Activated naive CD4-positive, alpha-beta T cell treated with anti-CD3 and anti-CD28 coated beads, Interleukin-2, amount 50 U/mL, for 24 hours (primary cell): ENCODE data around the gene GJB1.
"Not testable (repeated sequence)": the region's sequence is repeated elsewhere in the genome, so short reads cannot be mapped to it uniquely, and the experiment has no call there.

Experiments used
- H3K27ac Mint-ChIP-seq: one replicate; pipeline ENCODE4 v1.8.0; 2021; ENCODE audit warnings: mild to moderate bottlenecking, mixed read lengths
- H3K27me3 Mint-ChIP-seq: one replicate; pipeline ENCODE4 v1.8.0; 2021; ENCODE audit warnings: mixed read lengths
- H3K36me3 Mint-ChIP-seq: one replicate; pipeline ENCODE4 v1.8.0; 2021; ENCODE audit warnings: mixed read lengths
- H3K4me1 Mint-ChIP-seq: one replicate; pipeline ENCODE4 v1.8.0; 2021; ENCODE audit warnings: mixed read lengths
- H3K4me3 Mint-ChIP-seq: one replicate; pipeline ENCODE4 v1.8.0; 2021; ENCODE audit warnings: mild to moderate bottlenecking, mixed read lengths
- H3K9me3 Mint-ChIP-seq: one replicate; pipeline ENCODE4 v1.8.0; 2021; ENCODE audit warnings: mixed read lengths

GJB1 gene

GRCh38 chrX:71272313-71272712 is 49.3 kb downstream of the GJB1 start:
- H3K4me3 Mint-ChIP-seq, H3K9me3 Mint-ChIP-seq, H3K27me3 Mint-ChIP-seq, H3K27ac Mint-ChIP-seq, H3K36me3 Mint-ChIP-seq, H3K4me1 Mint-ChIP-seq: not testable (repeated sequence)
